ENCODE data around the gene AFG3L2.

DNA sequence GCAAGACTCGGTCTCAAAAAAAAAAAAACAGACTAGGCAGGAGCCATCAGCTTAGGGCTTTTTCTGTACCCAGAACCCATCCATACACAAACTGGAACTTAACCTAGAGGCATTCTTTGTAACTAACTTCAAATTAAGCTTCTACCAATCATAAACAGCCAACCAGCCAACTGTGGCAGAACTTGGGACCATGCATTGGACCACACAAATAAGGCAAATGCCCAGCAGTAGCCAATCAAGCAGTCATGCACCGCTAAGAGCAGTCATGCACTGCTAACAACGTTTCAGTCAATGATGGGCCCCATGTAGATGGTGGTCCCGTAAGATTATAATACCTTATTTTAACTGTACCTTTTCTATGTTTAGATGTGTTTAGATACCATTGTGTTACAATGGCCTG lies 46.3 kb downstream of the AFG3L2 start:
- TF ChIP-seq, protein P1, sequence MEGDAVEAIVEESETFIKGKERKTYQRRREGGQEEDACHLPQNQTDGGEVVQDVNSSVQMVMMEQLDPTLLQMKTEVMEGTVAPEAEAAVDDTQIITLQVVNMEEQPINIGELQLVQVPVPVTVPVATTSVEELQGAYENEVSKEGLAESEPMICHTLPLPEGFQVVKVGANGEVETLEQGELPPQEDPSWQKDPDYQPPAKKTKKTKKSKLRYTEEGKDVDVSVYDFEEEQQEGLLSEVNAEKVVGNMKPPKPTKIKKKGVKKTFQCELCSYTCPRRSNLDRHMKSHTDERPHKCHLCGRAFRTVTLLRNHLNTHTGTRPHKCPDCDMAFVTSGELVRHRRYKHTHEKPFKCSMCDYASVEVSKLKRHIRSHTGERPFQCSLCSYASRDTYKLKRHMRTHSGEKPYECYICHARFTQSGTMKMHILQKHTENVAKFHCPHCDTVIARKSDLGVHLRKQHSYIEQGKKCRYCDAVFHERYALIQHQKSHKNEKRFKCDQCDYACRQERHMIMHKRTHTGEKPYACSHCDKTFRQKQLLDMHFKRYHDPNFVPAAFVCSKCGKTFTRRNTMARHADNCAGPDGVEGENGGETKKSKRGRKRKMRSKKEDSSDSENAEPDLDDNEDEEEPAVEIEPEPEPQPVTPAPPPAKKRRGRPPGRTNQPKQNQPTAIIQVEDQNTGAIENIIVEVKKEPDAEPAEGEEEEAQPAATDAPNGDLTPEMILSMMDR (IDR thresholded peaks at IDR 0.05): no peak
- TF ChIP-seq POLR2AphosphoS5 (IDR thresholded peaks at IDR 0.05) (peak in 1 of 4 donors; percentile 12), POLR2A (IDR thresholded peaks at IDR 0.05) (no peak)

All from sigmoid colon (tissue), 4 donors.